Subcutaneous abdominal adipose tissue (tissue), 5 donors: ENCODE results near the gene DNAJB13.
A peak's percentile ranks its signal among the peaks of the same experiment; 100 is the strongest.

Experiments used
- H3K27ac ChIP-seq: one replicate; pipeline ENCODE4 v1.7.0; 2013; ENCODE audit warnings: low read depth, mild to moderate bottlenecking, inconsistent platforms, low read length, moderate library complexity
- H3K27me3 ChIP-seq, 5 donors: one replicate each; pipeline ENCODE4 v1.7.0; 2013; ENCODE audit warnings: low read length in 5 of 5, inconsistent platforms in 1 of 5; ENCODE audit not compliant: control insufficient read depth in 5 of 5, insufficient read depth in 4 of 5
- H3K36me3 ChIP-seq, 5 donors: one replicate each; pipeline ENCODE4 v1.7.0; 2013; ENCODE audit warnings: low read length in 5 of 5; ENCODE audit not compliant: control insufficient read depth in 5 of 5, insufficient read depth in 5 of 5
- H3K4me1 ChIP-seq, 5 donors: one replicate each; pipeline ENCODE4 v1.7.0; 2013; ENCODE audit warnings: low read length in 5 of 5, mild to moderate bottlenecking in 3 of 5, moderate library complexity in 1 of 5; ENCODE audit not compliant: control insufficient read depth in 5 of 5, insufficient read depth in 5 of 5
- H3K4me3 ChIP-seq, 5 donors: one replicate each; pipeline ENCODE4 v1.7.0; 2013; ENCODE audit warnings: low read length in 5 of 5, low read depth in 1 of 5
- H3K9ac ChIP-seq, 5 donors: one replicate each; pipeline ENCODE4 v1.7.0; 2013; ENCODE audit warnings: low read length in 5 of 5, mild to moderate bottlenecking in 4 of 5, moderate library complexity in 3 of 5
- H3K9me3 ChIP-seq, 5 donors: one replicate each; pipeline ENCODE4 v1.7.0; 2013; ENCODE audit warnings: low read length in 5 of 5; ENCODE audit not compliant: control insufficient read depth in 5 of 5
- donor health status: healthy.
- donor health status: healthy.
- donor health status: healthy.
- donor health status: healthy.
- donor health status: healthy.

Gene DNAJB13

DNA sequence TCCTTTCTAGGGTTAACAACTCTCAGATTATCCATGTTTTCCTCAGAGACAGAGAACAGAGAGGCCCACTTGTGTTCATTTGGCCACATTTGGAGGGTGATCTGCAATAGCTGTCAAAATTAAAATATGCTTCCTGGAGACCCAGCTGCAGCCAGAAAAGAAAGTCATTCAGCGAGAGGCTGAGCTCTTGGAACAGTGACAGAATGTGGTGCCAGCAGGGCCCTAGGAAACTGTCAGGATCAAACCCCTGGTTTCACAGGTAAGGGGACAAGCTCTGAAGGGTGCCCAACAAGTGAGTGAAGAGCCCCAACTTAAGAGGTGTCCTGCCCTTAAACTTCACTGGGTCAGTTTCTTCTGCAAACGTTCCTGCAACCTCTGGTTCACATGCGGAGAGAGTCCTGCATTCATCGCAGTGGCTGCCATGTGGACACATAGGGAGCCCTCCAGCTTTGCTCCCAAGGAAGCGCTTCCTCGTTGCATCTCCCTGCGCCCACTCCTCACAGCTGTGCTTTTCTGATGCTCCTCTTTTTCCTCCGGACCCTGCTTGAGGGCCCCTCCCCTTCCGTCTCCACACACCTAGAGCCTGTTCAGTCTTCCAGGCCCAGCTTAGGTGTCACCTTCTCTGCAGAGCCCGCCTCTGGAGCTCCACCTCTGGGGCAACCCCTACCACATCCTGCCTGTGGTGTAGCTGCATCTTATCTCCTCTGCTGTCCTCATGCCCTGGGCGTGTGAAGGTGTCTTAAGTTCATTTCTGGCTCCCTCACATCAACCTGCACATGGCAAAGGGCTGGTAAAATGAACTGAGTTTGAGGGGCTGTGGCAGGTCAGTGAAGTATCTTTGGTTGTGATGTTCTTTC lies 54.2 kb downstream of the DNAJB13 start:
- Histone ChIP-seq H3K9me3 (no peaks in the 10 kb centered on the region), H3K27ac (no peak overlapping the region), H3K4me1 (peaks cover 3 to 35% (median 15%) of the 10 kb centered on the region in 5 donors), H3K9ac (peak overlapping the region in 2 of 5 donors; percentile 11 to 15), H3K4me3 (no peak overlapping the region), H3K27me3 (no peaks in the 10 kb centered on the region), H3K36me3 (peaks cover 0 to 36% (median 12%) of the 10 kb centered on the region in 5 donors)

DNA sequence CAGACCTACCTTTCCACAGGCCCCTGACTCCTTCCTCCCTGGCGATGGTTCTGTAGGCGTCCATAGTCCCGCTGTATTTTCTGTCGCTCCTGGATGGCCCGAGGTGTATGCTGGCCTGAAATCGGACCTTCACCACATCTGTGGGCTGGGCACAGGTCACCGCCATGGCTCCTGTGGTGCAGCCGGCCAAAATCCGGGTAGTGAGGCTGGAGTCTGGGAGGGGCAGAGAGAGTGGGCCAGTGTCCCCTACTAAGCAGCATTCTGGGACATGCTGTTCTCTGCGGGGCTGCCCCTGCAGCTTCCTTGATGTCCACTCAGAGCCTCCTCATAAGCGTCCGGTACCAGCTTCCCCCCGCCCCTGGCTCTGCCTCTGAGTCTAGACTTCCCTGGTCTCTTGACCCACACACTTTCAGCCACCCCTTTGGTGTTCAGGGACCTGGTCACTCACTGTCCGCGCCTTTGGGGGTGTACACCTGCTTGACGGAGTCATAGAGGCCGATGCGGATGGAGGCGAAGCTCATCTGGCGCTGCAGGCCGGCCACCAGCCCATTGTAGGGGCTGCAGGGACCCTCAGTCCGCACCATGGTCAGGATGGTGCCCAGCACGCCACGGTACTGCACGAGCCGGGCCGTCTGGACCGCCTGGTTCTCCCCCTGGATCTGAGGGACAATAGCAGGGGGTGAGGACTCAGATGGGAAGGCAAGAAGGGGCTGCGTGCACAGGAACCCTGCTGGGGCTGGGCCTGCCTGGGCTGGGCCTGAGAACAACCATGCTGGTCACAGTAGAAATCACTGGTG lies 55.1 kb downstream of the DNAJB13 start:
- Histone ChIP-seq H3K36me3 (peaks cover 0 to 36% (median 12%) of the 10 kb centered on the region in 5 donors), H3K9me3 (no peaks in the 10 kb centered on the region), H3K9ac (no peak overlapping the region), H3K27ac (no peak overlapping the region), H3K4me1 (peaks cover 6 to 44% (median 15%) of the 10 kb centered on the region in 5 donors), H3K27me3 (no peaks in the 10 kb centered on the region), H3K4me3 (no peak overlapping the region)

DNA sequence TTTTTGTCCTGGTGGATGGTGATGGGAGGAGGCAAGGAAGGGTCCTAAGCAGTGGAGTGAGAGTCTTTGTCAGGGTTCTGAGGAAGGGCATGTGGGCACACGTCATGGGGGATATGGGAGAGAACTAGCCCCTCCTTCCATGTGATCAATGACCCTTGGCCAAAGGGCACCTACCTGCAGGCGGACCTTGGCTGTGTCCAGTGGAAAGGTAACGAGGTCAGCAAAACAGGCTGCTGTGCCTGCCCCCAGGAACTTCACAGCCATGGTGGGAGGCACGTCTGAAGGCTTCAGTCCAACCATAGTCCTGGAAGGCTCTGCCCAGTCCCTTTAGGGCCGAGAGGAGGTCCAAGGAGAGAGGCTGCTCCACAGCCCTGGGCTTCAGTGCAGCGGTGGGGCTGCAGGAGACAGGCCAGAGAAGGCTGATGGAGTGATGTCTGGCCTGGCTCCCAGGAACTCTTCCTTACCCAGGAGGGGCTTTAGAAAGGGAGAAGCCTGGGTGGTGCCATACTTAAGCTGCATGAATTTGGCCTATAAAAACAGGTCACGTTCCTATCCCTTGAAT lies 56.0 kb downstream of the DNAJB13 start:
- Histone ChIP-seq H3K4me1 (peaks cover 10 to 53% (median 23%) of the 10 kb centered on the region in 5 donors), H3K27me3 (no peaks in the 10 kb centered on the region), H3K9me3 (no peaks in the 10 kb centered on the region), H3K9ac (no peak overlapping the region), H3K27ac (no peak overlapping the region), H3K4me3 (no peak overlapping the region), H3K36me3 (peaks cover 0 to 31% (median 9%) of the 10 kb centered on the region in 5 donors)

GRCh38 chr11:74007691-74008372 lies 57.0 kb downstream of the DNAJB13 start:
- no peak overlapping the region for H3K27ac ChIP-seq
- H3K4me3 ChIP-seq = no peak overlapping the region
- peaks cover 11 to 55% (median 29%) of the 10 kb centered on the region in 5 donors for H3K4me1 ChIP-seq
- no peaks in the 10 kb centered on the region for H3K27me3 ChIP-seq
- H3K9me3 ChIP-seq = no peaks in the 10 kb centered on the region
- H3K9ac ChIP-seq = no peak overlapping the region
- H3K36me3 ChIP-seq = peaks cover 0 to 25% (median 8%) of the 10 kb centered on the region in 5 donors

GRCh38 chr11:74008373-74009229 lies 57.8 kb downstream of the DNAJB13 start, which contains the start of gene UCP3:
Gene UCP3, minus strand, starts transcription at chr11:74009085. Its CDS starts 2,043 bp downstream, at chr11:74007042.
- peaks cover 11 to 58% (median 34%) of the 10 kb centered on the region in 5 donors for H3K4me1 ChIP-seq
- H3K36me3 ChIP-seq = peaks cover 0 to 19% (median 5%) of the 10 kb centered on the region in 5 donors
- H3K27ac ChIP-seq = no peak within 1 kb of the TSS
- H3K9me3 ChIP-seq = no peaks in the 10 kb centered on the region
- no peak within 1 kb of the TSS for H3K4me3 ChIP-seq
- H3K27me3 ChIP-seq = no peaks in the 10 kb centered on the region
- H3K9ac ChIP-seq = no peak within 1 kb of the TSS

DNA sequence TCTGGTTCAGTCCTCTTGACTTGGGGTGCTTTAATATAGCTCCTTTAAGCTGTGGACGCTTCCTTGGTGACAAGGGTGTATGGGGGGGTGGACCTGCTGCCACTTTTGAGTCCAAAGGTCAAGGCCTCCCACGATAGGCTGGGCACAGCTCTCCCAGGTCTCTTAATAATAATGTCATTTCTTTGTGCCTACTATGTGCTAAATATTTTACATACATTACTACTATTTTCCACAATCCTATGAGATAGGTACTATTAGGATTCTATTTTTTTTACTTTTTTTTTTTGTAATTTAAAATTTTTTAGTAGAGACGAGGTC lies 58.4 kb downstream of the DNAJB13 start:
- Histone ChIP-seq H3K27me3 (no peaks in the 10 kb centered on the region), H3K9ac (no peak overlapping the region), H3K36me3 (peaks cover 0 to 19% (median 0%) of the 10 kb centered on the region in 5 donors)

GRCh38 chr11:74009675-74010305 lies 59.0 kb downstream of the DNAJB13 start:
- Histone ChIP-seq H3K9ac (no peak overlapping the region), H3K27ac (no peak overlapping the region), H3K4me1 (peaks cover 8 to 46% (median 23%) of the 10 kb centered on the region in 5 donors), H3K4me3 (no peak overlapping the region), H3K27me3 (no peaks in the 10 kb centered on the region), H3K36me3 (peaks cover 0 to 17% (median 0%) of the 10 kb centered on the region in 5 donors), H3K9me3 (no peaks in the 10 kb centered on the region)

More for the DNA sequence above, 58.4 kb downstream of the DNAJB13 start:
- peaks cover 8 to 52% (median 29%) of the 10 kb centered on the region in 5 donors for H3K4me1 ChIP-seq
- H3K4me3 ChIP-seq = no peak overlapping the region
- no peaks in the 10 kb centered on the region for H3K9me3 ChIP-seq
- no peak overlapping the region for H3K27ac ChIP-seq

- peaks cover 0 to 17% (median 0%) of the 10 kb centered on the region in 5 donors for H3K36me3 ChIP-seq
- H3K4me1 ChIP-seq = peaks cover 8 to 41% (median 19%) of the 10 kb centered on the region in 5 donors
- no peaks in the 10 kb centered on the region for H3K9me3 ChIP-seq
- H3K27ac ChIP-seq = no peak overlapping the region
- H3K27me3 ChIP-seq = no peaks in the 10 kb centered on the region
- no peak overlapping the region for H3K4me3 ChIP-seq
- H3K9ac ChIP-seq = no peak overlapping the region
Measured at GRCh38 chr11:74010306-74011300, 59.8 kb downstream of the DNAJB13 start.
